ENCODE results near the gene UNC5B.

DNA sequence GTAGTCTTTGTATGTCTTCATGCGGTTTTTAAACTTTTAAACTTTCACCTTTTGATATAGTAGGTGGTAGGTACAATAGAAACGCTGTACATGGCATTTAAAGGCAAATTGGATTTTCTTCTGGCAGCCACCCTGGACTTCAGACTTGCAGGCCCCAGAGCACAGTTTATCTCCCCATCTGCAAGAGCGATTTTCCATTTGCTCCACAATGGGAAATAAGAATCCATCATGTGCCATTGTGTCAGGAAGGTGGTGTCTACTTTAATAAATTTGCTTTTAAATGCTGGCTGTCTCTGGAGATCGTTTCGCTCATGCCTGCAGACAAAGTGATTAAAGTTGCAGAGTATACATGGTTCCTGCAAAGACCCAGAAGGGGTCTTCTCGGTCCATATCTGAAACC, 38.9 kb downstream of the UNC5B start:
- TF ChIP-seq POLR2A (IDR thresholded peaks at IDR 0.05; ENCODE audit: low read depth, low read length): no peak
- TF ChIP-seq TAF1 (IDR thresholded peaks at IDR 0.05; ENCODE audit: borderline replicate concordance, low read depth, low read length): no peak
